NCI-H1092 treated with DMSO at 0.1 percent for 48 hours (cell line): Measurements from ENCODE around the gene CAMTA1.
A peak's percentile ranks its signal among the peaks of the same experiment; 100 is the strongest.

Experiments
- DNase-seq: peaks from one replicate; lab custom pipeline; 2025; lab: John Stamatoyannopoulos, UW

Gene CAMTA1

GRCh38 chr1:6958407-6959030 is 173.3 kb downstream of the CAMTA1 start:
- no peak for DNase-seq

GRCh38 chr1:6959491-6959890 is 174.2 kb downstream of the CAMTA1 start:
- no peak for DNase-seq

GRCh38 chr1:6960291-6960811 is 175.1 kb downstream of the CAMTA1 start:
- peak; percentile 70 for DNase-seq

GRCh38 chr1:6960860-6961259 is 175.6 kb downstream of the CAMTA1 start:
- no peak for DNase-seq

- DNase-seq: no peak
Measured at GRCh38 chr1:6961289-6961688, 176.0 kb downstream of the CAMTA1 start.

GRCh38 chr1:6961905-6962477 is 176.7 kb downstream of the CAMTA1 start:
- no peak for DNase-seq

- no peak for DNase-seq
Measured at GRCh38 chr1:6962478-6962995, 177.3 kb downstream of the CAMTA1 start.

GRCh38 chr1:6962996-6963911 is 178.0 kb downstream of the CAMTA1 start:
- no peak for DNase-seq

GRCh38 chr1:6963912-6964307 is 178.7 kb downstream of the CAMTA1 start:
- no peak for DNase-seq

GRCh38 chr1:6965083-6965934 is 180.1 kb downstream of the CAMTA1 start:
- DNase-seq: no peak

GRCh38 chr1:6965935-6966241 is 180.6 kb downstream of the CAMTA1 start:
- DNase-seq: no peak

- DNase-seq: no peak
Measured at GRCh38 chr1:6966326-6966725, 181.1 kb downstream of the CAMTA1 start.

GRCh38 chr1:6967431-6968111 is 182.3 kb downstream of the CAMTA1 start:
- no peak for DNase-seq

GRCh38 chr1:6969106-6969505 is 183.9 kb downstream of the CAMTA1 start:
- DNase-seq: no peak

- DNase-seq: no peak
Measured at GRCh38 chr1:6969762-6970161, 184.5 kb downstream of the CAMTA1 start.

- no peak for DNase-seq
Measured at GRCh38 chr1:6970221-6970620, 185.0 kb downstream of the CAMTA1 start.

GRCh38 chr1:6971048-6971447 is 185.8 kb downstream of the CAMTA1 start:
- no peak for DNase-seq

- no peak for DNase-seq
Measured at GRCh38 chr1:6971699-6972098, 186.4 kb downstream of the CAMTA1 start.

- no peak for DNase-seq
Measured at GRCh38 chr1:6972399-6972798, 187.1 kb downstream of the CAMTA1 start.

GRCh38 chr1:6975331-6976043 is 190.2 kb downstream of the CAMTA1 start:
- no peak for DNase-seq

GRCh38 chr1:6976044-6976375 is 190.8 kb downstream of the CAMTA1 start:
- DNase-seq: no peak
